GM18498 (cell line): ENCODE results near the gene CERS3.

Experiments
- ATAC-seq: cut with Tn5 transposase; IDR thresholded peaks from one replicate; pipeline ENCODE4 v1.9.1; 2021; ENCODE audit warnings: mild to moderate bottlenecking, moderate library complexity; ENCODE audit not compliant: unreplicated experiment

CERS3 gene

DNA sequence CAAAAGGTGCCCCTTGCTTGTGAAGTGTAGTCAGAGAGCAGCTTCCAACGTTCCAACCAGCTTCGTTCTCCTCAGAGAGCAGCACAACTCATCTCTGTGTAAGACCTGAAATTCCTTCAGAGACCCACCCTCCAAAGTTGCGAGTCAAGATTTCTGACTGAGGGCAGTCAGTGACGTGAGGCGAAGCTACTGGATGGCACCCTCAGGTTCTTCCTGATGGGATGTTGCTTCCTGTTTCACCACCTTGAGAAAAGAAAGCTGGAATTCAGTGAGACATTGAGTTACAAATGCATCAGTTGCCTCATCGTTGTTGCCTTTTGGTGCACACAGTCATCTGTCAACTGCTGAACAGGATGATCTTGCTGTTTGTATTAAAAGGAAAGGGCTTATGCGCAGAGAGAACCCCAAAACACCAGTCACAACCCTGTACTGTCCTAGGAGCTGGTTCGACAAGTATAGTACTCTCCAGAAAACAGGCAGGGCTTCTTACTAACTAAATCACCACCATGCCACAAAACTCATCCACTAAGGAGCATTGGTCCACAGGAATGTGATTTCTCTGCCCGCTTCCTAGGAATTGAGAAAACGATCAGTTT lies at the start of gene CERS3:
Gene CERS3 (minus strand): TSS at position 118 of the 596 bp plus-strand sequence. CDS start 27,101 bp downstream, outside the sequence.
- ATAC-seq = no peak

DNA sequence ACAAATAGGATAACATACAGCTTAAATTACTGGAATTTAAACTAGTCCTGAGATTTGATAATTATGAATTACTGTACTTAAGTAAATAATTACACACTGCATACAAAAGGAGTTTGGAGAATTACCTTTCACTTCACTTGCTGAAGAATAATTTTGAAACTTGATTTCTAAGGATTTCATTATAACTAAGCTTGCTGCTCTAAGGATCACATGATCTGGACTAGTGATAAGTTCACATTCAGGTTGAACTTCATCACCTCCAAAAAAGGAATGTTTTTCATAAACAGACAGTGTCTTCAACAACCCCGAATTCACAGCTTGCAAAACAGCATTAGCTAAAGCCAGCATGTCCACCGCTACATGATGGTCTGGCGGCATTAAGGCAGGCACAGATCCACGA lies 44.8 kb upstream of the CERS3 start:
- no peak for ATAC-seq

DNA sequence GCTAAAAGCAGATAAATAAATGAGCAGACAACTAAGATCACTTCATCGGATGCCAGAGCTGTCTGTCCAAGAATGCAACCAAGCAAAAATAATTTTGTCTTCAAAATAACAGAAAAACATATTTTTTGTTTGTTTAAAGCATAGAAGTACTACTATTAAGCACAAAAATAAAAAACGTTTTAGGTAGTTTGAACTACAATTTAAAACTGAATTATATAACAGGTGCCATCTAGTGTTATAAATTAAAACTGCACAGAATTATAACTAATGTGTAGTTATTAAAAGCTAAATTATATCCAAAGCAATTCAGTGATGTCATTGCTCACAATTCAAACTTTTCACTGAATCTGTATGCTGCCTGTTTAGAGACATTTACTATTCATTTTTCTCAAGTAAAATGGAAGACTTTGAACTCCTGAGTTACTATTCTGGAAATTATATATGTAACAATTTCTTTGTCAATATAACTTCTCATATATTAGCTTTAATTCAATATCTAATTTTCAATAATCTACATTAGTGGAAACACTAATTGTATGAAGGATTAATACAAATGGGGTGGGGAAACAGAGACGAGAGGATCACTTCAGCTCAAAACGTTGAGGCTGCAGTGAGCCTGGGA lies 43.7 kb upstream of the CERS3 start:
- no peak for ATAC-seq

DNA sequence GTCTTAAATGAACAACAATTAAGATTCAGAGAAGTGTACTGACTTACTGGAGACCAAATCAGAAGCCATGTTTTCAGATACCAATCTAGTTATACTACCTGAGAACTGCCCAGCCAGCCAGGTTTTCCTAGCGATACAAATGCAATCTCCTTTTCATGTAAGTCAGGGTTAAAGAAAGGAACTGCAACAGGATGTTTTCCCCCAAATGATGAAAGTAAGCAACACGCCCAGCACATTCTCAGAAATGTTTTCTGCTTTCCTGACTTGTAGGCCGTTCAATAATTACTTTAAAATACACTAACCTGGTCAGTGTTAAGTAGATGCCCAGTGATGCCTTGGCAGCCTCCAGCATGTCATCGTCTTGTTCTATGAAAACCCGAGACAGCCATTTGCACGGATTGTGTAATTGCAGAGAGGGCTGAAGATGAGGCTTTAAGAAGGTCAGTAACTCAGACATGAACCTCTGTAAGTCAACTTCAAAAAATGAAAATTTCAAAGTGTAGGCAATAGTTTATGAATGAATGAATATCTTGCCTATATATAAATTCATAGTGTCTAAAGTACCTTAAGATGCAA lies 42.9 kb upstream of the CERS3 start:
- no peak for ATAC-seq

DNA sequence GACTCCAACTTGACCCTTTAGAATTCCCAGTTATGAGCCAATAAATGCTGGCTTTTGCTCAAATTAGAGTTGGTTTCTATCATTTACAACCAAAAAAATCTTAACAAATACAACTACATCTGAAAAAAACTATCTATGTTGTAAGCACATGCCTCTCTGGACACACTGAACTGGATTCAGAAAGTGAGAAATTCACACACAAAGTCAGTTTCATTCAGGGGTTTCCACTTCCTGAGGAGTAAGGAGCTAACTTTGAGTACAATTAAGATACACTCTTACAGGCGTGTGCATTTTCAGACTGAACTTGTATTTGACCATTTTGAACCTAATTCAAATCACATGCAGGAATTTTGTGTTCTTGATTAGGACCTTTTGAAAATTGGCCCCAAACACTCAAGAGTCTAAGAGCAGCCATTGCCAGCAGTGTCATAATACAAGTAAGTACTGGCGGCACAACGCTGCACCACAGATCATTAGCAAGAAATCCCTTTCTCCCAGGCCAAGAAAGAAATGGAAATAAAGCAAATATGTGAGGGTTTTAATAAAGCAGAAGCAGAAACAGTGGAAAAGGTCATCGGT lies 42.1 kb upstream of the CERS3 start:
- ATAC-seq = peak; percentile 95

DNA sequence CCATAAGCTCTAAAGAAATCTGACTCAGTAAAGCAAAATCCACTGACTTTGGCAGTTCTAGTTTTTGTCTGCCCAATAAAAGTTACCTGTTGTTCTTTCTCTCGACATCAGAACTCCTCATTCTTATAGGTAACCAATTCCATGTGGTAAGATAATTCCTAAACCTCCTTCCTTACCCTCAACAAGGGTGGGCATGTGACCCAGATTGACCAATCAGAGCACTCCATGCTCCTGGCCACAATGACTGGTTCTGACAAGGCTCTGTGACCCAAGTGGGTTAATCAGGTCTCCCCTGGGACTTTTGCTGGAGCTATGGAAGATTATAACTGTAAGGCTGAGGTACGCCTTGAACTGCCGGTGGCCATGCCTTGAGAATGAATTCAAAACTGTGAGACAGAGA lies 41.5 kb upstream of the CERS3 start:
- peak; percentile 18 for ATAC-seq

DNA sequence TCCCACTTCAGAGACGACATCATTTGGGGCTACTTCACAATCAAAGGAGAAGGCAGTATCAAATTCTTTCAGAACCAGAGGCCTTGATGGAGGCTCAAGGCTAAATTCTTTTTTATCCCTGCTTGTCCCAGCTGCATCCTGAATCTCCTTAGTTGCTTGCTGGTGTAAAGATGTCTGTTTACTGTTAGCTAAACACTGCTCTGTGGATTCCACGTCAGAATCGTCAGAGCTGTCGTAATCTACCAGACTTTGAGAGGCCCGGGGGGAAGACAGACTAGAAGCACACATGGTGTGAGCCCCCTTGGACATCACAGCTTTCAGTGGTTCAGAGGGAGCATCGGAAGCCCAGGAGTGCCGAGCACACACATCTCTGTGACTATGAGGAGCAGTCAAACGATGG lies 40.6 kb upstream of the CERS3 start:
- ATAC-seq = no peak

DNA sequence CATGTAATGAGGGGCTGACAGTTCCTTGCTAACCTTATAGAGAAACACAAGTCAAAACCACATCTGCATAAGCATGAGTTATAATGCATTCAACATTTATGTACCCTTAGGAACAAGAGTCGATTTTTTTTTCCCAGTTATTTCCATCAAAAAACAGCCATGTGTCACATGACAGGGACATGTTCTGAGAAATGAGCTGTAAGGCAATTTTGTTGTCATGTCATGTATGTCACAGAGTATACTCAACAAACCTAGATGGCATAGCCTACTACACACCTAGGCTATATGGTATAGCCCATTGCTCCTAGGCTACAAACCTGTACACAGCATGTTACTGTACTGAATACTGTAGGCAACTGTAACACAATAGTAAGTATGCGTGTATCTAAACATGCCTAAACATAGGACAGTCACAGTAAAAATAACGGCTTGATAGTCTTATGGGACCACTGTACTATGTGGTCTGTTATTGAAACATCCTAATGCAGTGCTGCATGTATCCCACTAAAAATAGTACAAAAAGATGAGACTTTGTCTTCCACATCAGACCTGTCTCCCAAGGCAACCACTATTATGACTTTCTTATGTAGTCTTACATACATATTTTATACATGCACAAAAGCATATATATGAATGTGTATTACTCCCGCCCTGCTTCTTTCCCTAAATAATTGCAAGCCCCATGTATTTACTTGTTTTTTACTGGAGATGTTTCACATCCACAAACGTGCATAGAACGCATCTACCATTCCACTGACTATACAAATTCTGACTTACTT lies 38.3 kb upstream of the CERS3 start:
- ATAC-seq = no peak

DNA sequence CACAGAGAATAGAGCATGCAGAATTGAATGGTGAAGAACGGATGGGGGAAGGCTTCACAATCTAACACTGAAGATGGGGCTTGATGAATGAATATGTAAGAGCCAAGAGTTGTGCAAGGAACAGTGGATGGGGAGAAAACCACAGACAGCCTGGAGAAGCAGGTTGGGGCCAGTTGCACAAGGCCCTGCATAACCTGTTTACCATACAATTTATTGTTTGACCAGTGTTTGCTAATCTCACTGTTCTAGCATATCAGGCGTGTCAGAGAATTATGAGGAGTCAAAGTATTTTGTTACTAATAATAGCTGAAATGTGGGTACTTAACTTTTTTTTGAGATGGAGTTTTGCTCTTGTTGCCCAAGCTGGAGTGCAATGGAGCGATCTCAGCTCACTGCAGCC lies 36.8 kb upstream of the CERS3 start:
- no peak for ATAC-seq

DNA sequence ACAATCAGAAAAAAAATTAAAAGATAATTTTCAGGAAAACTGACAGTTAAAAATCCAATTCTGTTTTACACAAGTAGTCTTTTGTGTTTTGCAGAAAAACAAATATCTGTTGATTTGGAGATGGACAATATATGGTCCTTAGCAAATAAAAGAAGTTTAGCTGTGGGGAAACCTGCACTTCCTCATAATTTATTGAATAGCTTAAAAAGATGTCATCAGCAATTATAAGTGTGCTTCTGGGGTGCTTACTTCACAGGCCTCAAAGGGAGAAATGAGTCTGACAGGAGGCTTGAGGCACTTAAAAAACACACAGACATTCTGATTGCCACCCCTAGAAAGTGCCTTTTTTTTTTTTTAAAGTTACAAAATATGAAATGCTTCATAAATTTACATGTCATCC lies 31.6 kb upstream of the CERS3 start:
- no peak for ATAC-seq

DNA sequence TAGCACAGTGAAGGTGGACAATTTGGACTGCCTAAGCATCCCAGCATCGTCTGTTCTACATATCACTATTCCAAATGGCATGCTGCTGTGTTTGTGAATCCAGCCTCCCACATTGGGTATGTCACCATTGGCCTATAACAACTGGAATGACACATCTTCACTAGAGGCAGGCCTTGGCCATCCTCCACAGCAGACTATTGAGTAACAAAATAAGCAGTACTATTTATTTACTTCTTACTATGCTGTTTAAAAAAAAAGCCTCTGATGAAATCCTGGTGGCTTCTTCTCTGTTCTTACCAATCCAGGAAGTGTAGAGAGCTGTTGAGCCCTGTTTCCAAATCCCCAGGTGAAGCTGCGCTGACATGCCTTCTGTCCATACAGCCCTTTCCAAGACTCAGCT lies 30.6 kb upstream of the CERS3 start:
- no peak for ATAC-seq

DNA sequence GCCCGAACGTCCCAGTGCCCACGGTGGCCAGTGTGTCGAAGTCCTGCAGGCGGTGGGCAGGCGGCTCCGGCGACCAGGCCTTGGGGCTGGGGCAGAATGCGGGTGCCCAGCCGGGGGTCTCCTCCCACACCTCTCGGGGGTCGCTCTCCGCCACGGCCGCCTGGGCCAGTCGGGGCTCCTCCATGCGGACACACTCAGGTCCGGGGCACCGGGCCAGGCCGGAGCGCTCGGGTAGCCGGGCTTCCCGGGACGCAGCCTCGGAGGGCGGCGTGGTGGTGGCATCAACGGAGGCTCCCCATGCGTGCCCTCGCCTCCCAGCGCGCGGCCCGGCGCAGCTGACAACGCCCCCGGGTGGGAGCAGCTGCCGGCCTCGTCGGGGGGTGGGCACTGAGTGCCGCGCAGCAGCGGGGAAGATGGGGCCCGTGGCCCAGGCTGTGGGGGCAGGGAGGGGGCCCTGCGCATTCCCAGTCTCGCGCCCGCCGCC lies 30.1 kb upstream of the CERS3 start:
- no peak for ATAC-seq

DNA sequence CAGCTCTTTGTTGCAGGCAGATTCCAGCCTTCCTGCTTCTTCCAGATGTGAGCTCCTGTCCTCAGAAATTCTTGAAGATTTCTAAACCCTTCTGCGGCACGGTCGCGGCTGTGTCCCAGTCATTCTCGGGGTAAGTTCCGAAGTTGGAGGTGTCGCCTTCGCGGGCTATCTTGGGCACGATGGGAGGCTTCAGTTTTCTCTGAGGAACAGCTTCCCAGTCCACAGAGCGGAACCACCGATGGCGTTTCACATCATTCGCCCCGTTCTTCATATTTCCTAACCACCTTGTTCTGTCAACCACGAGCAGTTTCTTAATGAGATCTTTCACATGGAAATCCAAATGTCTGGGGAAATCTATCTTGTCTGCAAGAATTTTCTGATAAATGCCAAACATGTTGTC lies 24.7 kb upstream of the CERS3 start:
- ATAC-seq = no peak

DNA sequence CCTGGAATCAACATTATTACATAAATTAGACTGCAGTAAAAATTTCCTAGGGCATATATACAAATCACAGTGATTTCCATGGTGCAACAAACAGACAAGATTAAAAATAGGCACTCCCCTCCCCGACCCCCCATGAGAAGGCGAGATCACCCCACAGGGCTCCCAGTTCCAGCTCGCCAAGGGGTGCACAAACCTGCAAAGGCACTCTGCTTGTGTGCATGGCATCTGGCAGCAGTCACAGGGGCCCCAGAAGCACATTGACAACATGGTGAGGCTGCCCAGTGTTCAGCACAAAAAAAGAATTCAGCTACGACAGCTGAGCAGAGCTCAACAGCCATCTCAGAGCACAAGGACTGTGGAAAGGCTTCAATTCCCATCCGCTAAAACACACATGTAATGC lies 19.2 kb upstream of the CERS3 start:
- no peak for ATAC-seq

DNA sequence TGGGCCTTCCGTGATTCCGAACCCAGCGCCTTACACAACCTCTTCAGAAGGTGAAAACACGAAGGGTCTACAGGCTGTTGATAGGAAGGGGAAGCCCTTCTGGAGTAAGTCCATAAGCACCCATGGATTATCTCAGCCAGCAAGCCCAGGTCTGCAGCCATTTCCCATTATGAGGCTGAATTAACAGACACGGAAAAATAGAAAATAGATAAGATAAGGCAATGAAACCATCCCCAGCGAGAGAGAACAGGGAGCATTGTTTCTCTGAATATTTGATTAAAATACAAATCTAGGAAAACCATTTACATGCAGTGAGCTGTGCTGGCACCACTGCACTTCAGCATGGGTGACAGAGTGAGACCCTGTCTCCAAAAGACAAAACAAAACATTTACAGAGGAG lies 16.2 kb upstream of the CERS3 start:
- no peak for ATAC-seq

DNA sequence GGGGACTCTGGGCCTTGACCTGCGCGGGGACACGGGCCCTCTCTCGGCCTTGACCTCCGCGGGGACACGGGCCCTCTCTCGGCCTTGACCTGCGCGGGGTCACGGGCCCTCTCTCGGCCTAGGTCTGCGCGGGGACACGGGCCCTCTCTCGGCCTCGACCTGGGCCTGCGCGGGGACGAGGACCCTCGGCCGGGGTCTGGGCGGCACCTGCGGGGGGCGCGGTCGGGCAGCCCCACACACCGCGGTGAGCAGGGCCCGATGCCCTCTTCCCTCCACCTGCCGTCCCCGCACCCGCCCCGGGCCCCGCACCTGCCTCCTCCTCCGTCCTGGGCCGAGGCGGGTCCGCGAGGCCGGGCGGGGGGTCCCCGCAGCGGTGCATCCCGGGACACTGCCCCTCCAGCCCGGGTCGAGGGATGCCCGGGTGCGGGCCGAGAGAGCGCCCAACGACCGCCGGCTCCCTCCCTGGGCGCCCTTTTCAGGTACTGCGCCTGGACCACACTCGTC lies 15.6 kb upstream of the CERS3 start:
- no peak for ATAC-seq

DNA sequence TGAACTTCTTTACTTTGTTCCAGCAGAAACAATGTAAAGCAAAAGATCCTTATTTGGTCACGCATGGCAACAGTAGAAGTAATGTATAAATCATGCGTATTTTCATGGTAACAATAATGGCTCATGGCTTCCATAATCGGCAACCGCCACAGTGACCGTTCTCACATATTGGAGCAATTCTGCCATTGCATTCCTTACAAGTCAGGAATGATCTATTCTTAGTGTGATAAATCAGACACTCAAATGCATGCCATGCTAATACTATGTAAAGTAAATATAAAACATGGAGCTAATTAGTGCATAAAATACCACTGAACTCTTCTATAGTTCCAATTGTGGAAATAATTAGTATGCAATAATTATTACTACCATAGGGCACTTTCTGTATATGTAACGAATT lies 13.5 kb upstream of the CERS3 start:
- no peak for ATAC-seq

DNA sequence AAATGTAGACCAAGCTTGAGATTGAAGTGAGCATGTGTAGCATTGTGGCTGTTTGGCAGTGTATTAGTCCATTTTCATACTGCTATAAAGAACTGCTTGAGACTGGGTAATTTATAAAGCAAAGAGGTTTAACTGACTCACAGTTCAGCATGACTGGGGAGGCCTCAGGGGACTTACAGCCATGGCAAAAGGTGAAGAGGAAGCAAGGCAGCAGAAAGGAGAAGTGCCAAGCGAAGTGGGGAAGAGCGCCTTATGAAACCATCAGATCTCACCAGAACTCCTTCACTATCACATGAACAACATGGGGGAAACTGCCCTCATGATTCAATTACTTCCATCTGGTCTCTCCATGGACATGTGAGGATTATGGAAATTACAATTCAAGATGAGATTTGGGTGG lies 8.6 kb upstream of the CERS3 start:
- peak; percentile 58 for ATAC-seq

DNA sequence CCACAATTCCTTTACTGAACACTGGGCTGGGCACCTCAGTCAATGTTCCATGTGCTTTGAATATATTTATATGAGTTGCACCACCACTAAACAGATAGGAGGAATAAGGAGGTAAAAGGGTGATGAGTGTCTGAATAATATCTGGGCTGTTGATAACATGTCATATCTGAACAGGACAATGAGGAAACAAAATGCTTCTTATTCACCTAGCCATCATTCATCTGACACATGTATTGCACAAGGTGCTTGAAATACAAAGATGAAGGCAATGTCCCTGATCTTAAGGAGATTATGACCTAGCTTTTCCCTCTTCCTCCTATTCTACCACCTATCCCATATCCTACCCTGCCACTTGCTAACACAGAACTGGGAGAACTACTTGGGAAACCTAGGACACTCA lies 8.0 kb upstream of the CERS3 start:
- no peak for ATAC-seq

DNA sequence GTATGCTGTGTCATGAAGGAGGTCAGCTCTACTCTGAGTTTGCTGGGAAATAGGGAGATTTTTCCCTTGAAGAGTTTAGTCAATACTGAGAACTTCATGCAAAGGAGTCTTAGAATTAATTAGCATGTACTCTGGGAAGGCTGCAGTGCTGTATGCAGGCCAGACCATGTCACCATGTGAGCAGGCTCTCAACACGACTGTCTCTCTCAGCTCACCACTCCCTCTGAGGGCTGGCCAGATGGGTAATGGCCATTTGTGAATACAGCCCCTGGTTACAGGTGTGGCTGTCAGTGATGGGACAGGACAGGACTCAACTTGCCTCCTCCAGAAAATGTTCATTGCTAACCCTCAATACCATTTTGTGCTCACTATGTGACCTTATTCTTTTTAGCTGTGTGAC lies 5.1 kb upstream of the CERS3 start:
- no peak for ATAC-seq

DNA sequence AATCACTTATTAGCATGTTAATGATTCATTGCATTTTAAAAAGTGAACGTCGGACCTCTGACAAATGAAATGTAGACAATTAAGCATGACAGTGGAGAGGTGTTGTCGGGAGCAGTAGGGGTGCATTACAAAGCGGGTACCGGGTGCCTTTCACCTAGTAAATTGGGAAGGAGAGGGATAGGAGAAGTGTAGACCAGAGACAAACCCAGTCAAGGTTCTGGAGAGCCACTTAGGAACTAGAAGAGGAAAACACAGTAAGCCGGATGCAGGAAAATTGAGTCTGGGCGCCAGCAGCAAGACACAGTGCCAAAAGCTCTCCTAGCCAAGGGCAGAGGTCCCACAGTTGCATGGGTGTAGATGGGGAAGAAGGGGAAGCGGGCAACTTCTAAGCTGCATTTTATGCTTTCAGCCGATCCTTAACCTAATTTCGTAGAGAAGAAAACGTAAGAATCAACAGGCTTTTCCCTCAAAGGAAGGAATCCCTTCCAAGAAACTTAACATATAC lies 3.1 kb upstream of the CERS3 start:
- ATAC-seq = no peak
